Upper lobe of right lung (tissue), 1 donor: ENCODE data around the gene HSF2. TPM values are rescaled to one million over a fixed set of nuclear protein-coding genes. Genes with fewer than 3 reads are reported as not detected.

Experiments
- ATAC-seq: fragments of 200-7000 bp; cut with Tn5 transposase; one replicate; pipeline ENCODE4 v1.9.1; 2020; ENCODE audit warnings: mild to moderate bottlenecking, moderate library complexity
- DNase-seq: peaks from one replicate; pipeline ENCODE4 v3.0.0-alpha.2; 2020
- H3K27ac ChIP-seq: fragments of 200-600 bp; one replicate; pipeline ENCODE4 v1.8.0; 2022
- H3K27me3 ChIP-seq: fragments of 200-600 bp; one replicate; pipeline ENCODE4 v1.8.0; 2022; ENCODE audit warnings: mild to moderate bottlenecking
- H3K36me3 ChIP-seq: fragments of 200-600 bp; one replicate; pipeline ENCODE4 v1.8.0; 2022
- H3K4me1 ChIP-seq: fragments of 200-600 bp; one replicate; pipeline ENCODE4 v1.8.0; 2022
- H3K4me3 ChIP-seq: fragments of 200-600 bp; one replicate; pipeline ENCODE4 v1.8.0; 2022; ENCODE audit warnings: mild to moderate bottlenecking
- H3K9me3 ChIP-seq: fragments of 200-600 bp; one replicate; pipeline ENCODE4 v1.8.0; 2022
- intact Hi-C: fragments of 100-400 bp; cut with DNase I; formaldehyde crosslinking; loops from one replicate; pipeline ENCODE4 v1.11.0; 2022
- total RNA-seq: library from RNA; stranded (reverse); fragmentation: NEBNext Ultra II Directional; extraction: Animal tissue kit (Norgen Biotek cat#: 25700); gene quantifications from one replicate; pipeline ENCODE4 v1.2.1, GENCODE V29; 2021
- TF ChIP-seq, protein P1 (sequence below): fragments of 200-600 bp; IDR thresholded peaks from one replicate; pipeline ENCODE4 v1.8.0; 2022; ENCODE audit warnings: antibody characterized with exemption
- donor health status: DM: no; HTN: yes; CAD: no; lungs with severe emphysema.

Gene HSF2
- total RNA-seq, 1 donor from 2014 or later = 7.1 TPM

DNA sequence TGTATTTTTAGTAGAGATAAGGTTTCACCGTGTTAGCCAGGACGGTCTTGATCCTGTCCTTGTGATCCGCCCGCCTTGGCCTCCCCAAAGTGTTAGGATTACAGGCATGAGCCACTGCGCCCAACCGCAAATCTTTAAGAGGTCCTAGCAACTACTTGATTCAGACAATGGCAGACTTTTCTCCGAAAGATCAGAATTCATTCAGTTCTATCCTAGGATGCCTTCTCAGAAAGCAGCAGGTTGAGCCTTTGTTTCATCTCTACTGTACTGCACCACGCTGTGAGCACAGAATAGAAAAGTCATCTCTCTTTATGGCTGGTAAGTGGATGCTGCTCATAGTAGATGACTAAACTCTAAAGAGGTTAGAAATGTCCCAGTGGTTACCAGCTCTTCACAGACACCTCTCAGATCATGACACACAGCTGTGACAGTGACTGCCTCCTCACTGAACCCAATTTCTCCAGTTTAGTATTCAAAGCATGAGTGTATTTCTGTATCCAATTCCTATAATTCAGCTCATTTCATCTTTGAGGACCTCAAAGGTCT lies 6.0 kb upstream of the HSF2 start:
- DNase-seq = no peak
- TF ChIP-seq, protein P1, sequence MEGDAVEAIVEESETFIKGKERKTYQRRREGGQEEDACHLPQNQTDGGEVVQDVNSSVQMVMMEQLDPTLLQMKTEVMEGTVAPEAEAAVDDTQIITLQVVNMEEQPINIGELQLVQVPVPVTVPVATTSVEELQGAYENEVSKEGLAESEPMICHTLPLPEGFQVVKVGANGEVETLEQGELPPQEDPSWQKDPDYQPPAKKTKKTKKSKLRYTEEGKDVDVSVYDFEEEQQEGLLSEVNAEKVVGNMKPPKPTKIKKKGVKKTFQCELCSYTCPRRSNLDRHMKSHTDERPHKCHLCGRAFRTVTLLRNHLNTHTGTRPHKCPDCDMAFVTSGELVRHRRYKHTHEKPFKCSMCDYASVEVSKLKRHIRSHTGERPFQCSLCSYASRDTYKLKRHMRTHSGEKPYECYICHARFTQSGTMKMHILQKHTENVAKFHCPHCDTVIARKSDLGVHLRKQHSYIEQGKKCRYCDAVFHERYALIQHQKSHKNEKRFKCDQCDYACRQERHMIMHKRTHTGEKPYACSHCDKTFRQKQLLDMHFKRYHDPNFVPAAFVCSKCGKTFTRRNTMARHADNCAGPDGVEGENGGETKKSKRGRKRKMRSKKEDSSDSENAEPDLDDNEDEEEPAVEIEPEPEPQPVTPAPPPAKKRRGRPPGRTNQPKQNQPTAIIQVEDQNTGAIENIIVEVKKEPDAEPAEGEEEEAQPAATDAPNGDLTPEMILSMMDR = no peak
- Histone ChIP-seq H3K27ac (no peak overlapping the region), H3K27me3 (no peaks in the 10 kb centered on the region), H3K4me3 (no peak overlapping the region), H3K36me3 (no peaks in the 10 kb centered on the region), H3K4me1 (no peaks in the 10 kb centered on the region), H3K9me3 (no peaks in the 10 kb centered on the region)
- no peak for ATAC-seq
- intact Hi-C loops = no loop called here

DNA sequence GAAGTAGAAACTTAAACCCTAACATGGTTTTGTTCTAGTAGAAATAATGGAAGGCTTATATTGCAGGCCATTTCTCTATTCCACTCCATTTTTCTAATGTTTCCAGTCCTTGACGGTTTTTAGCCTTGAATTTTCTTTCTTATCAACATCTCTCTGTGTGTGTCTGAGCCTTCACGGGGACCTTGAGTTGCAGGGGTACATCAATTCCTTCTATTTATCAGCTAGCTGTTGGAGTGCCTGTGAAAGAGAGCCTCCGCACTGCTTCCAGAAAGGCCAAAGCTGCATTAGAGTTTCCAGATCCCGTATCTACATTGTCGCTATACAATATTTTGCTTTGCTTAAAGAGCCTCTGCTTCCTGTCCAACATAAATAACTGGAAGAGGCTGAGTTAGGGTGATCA lies 5.4 kb upstream of the HSF2 start:
- H3K4me3 ChIP-seq = no peak overlapping the region
- ATAC-seq (no peak), DNase-seq (no peak)
- no peaks in the 10 kb centered on the region for H3K36me3 ChIP-seq
- intact Hi-C loops = no loop called here
- peaks cover 4% of the 10 kb centered on the region for H3K4me1 ChIP-seq
- no peaks in the 10 kb centered on the region for H3K27me3 ChIP-seq
- H3K27ac ChIP-seq = no peak overlapping the region
- H3K9me3 ChIP-seq = no peaks in the 10 kb centered on the region
- TF ChIP-seq, protein P1 = no peak

GRCh38 chr6:122399055-122399347 lies 451 bp upstream of the HSF2 start:
- Histone ChIP-seq H3K4me1 (peaks cover 20% of the 10 kb centered on the region), H3K9me3 (no peaks in the 10 kb centered on the region), H3K27ac (peak overlapping the region; percentile 49), H3K4me3 (peak overlapping the region; percentile 99), H3K36me3 (no peaks in the 10 kb centered on the region), H3K27me3 (no peaks in the 10 kb centered on the region)
- intact Hi-C loops = no loop called here
- TF ChIP-seq, protein P1 = no peak
- no peak for ATAC-seq
- no peak for DNase-seq

DNA sequence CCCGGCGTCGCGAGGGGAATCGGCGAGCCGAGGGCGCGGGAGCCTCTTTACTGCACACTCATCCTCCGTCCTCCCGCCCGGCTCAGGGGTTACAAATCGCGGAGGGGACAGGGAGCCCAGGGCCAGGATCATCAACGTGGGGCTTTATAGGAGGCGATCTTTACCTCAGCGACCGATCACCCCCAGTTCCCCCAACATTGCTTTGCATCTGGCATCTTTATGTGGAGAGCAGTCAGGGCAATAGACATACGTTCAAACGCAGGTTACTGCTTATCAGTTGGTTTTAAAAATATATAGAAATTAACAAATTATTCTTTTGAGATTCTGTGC lies 634 bp downstream of the HSF2 start:
- Histone ChIP-seq H3K36me3 (no peaks in the 10 kb centered on the region), H3K4me3 (peak overlapping the region; percentile 99), H3K4me1 (peaks cover 20% of the 10 kb centered on the region), H3K9me3 (no peaks in the 10 kb centered on the region), H3K27me3 (no peaks in the 10 kb centered on the region), H3K27ac (peak overlapping the region; percentile 81)
- intact Hi-C loops = no loop called here
- TF ChIP-seq, protein P1 = no peak
- DNase-seq (no peak), ATAC-seq (no peak)

GRCh38 chr6:122400462-122401089 lies 1.1 kb downstream of the HSF2 start:
- peaks cover 20% of the 10 kb centered on the region for H3K4me1 ChIP-seq
- ATAC-seq = no peak
- no peaks in the 10 kb centered on the region for H3K27me3 ChIP-seq
- no peaks in the 10 kb centered on the region for H3K36me3 ChIP-seq
- H3K9me3 ChIP-seq = no peaks in the 10 kb centered on the region
- intact Hi-C loops = no loop called here
- no peak for DNase-seq
- H3K27ac ChIP-seq = no peak overlapping the region
- peak overlapping the region; percentile 99 for H3K4me3 ChIP-seq
- TF ChIP-seq, protein P1 = no peak

DNA sequence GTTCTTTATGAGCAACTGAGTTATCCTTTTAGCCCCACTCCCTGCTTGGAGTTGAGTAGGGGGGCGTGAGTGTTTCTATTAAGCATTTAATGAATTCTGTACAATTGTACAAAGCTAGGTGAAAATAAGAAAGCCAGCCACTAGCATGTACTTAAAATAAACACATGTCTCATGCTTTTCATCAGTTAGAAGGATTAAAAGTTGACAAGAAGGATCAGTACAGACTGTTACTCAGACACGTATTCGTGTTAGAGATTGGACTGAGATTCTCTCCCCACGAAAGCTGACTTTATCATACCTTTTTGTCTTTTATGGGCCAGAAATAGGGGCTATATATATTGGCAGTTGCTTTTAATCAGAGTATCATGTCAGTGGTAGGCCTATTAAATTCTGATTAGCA lies 1.7 kb downstream of the HSF2 start:
- TF ChIP-seq, protein P1 = no peak
- intact Hi-C loops = no loop called here
- Histone ChIP-seq H3K4me3 (peak overlapping the region; percentile 99), H3K36me3 (no peaks in the 10 kb centered on the region), H3K27ac (no peak overlapping the region), H3K4me1 (peaks cover 20% of the 10 kb centered on the region), H3K27me3 (no peaks in the 10 kb centered on the region), H3K9me3 (no peaks in the 10 kb centered on the region)
- DNase-seq = no peak
- no peak for ATAC-seq
